ENCODE results near the gene POLDIP3.

Gene POLDIP3

DNA sequence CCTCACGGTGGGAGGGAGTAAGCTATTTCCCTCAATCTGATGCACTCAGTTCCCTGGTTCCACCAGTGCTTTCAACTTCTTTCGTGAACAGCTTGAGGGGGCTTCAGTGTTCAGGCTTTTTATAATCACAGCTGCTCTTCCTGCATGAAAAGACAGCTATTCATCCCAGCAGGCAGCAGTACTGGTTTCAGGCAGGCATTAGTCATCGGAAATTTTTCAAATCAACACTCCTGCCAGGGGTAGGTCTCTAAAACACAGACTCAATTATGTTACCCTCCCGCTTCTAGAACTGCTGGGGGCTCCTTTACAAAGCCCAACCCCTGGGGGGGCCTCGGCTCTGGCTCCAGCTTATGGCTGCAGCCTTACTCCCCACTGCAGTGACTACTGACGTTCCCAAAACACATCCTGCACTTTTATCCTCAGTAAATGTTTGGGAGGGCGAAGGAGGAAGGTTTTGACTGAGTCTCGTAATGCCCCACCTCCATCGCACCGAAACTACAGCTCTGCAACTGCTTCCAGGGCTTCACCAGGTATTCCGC, 5.8 kb downstream of the POLDIP3 start:
- H3K27ac ChIP-seq (ENCODE audit: extremely low read depth, low read depth, low read length) = no peak overlapping the region
- H3K4me3 ChIP-seq (ENCODE audit: low read depth, low read length) = no peak overlapping the region
- TF ChIP-seq ZIC2 (tag by site-specific recombination; IDR thresholded peaks at IDR 0.05) (peak; percentile 78), ZNF530 (tag by site-specific recombination; IDR thresholded peaks at IDR 0.05; ENCODE audit: low read depth) (no peak), ZNF280D (tag by site-specific recombination; IDR thresholded peaks at IDR 0.05) (no peak), GLIS2 (tag by site-specific recombination; IDR thresholded peaks at IDR 0.05) (peak; percentile 47), ZNF585B (tag by site-specific recombination; IDR thresholded peaks at IDR 0.05) (no peak), ZNF239 (tag by site-specific recombination; IDR thresholded peaks at IDR 0.05) (no peak), ZNF654 (tag by site-specific recombination; IDR thresholded peaks at IDR 0.05; ENCODE audit: low read depth) (no peak), ZFP41 (tag by site-specific recombination; IDR thresholded peaks at IDR 0.05; ENCODE audit: borderline replicate concordance) (no peak), GLIS1 (tag by site-specific recombination; IDR thresholded peaks at IDR 0.05) (peak; percentile 45; the same call in 1 of the 2 replicates), TCF7L2 (IDR thresholded peaks at IDR 0.05; ENCODE audit: borderline replicate concordance, low read depth, low read length) (no peak)
- ChIA-PET POLR2A (no interaction called here), CTCF (interaction anchor here (0.6 to 0.7 kb wide), 2 partner anchors 48 to 210 kb away, joined by 3 read pairs; no protein-coding TSS in a partner anchor)
- peaks cover 22 to 70% of the 10 kb centered on the region in 2 experiments for H3K36me3 ChIP-seq (ENCODE audit: control insufficient read depth in 2 of 2, insufficient read depth in 1 of 2, low read length in 2 of 2)
- H3K4me1 ChIP-seq (ENCODE audit: control insufficient read depth, insufficient read depth, low read length) = peaks cover 10% of the 10 kb centered on the region; the same call in 1 of the 2 replicates
- H3K9me3 ChIP-seq (ENCODE audit: control insufficient read depth, insufficient read depth, low read depth, low read length) = no peaks in the 10 kb centered on the region

GRCh38 chr22:42608136-42608822, 6.4 kb downstream of the POLDIP3 start:
- H3K27ac ChIP-seq (ENCODE audit: extremely low read depth, low read depth, low read length) = no peak overlapping the region
- H3K9me3 ChIP-seq (ENCODE audit: control insufficient read depth, insufficient read depth, low read depth, low read length) = no peaks in the 10 kb centered on the region
- ChIA-PET POLR2A (no interaction called here), CTCF (interaction anchor here (0.6 to 0.7 kb wide), 2 partner anchors 48 to 211 kb away, joined by 3 read pairs; no protein-coding TSS in a partner anchor)
- peaks cover 22 to 74% of the 10 kb centered on the region in 2 experiments for H3K36me3 ChIP-seq (ENCODE audit: control insufficient read depth in 2 of 2, insufficient read depth in 1 of 2, low read length in 2 of 2)
- no peak overlapping the region for H3K4me3 ChIP-seq (ENCODE audit: low read depth, low read length)
- peaks cover 10% of the 10 kb centered on the region; the same call in 1 of the 2 replicates for H3K4me1 ChIP-seq (ENCODE audit: control insufficient read depth, insufficient read depth, low read length)
- no peak for TF ChIP-seq ZNF248 (tag by site-specific recombination; IDR thresholded peaks at IDR 0.05)
- no peak for TF ChIP-seq ZNF529 (tag by site-specific recombination; IDR thresholded peaks at IDR 0.05; ENCODE audit: insufficient replicate concordance)
- no peak for TF ChIP-seq ZFP69B (tag by site-specific recombination; IDR thresholded peaks at IDR 0.05)
- TF ChIP-seq, protein P1, sequence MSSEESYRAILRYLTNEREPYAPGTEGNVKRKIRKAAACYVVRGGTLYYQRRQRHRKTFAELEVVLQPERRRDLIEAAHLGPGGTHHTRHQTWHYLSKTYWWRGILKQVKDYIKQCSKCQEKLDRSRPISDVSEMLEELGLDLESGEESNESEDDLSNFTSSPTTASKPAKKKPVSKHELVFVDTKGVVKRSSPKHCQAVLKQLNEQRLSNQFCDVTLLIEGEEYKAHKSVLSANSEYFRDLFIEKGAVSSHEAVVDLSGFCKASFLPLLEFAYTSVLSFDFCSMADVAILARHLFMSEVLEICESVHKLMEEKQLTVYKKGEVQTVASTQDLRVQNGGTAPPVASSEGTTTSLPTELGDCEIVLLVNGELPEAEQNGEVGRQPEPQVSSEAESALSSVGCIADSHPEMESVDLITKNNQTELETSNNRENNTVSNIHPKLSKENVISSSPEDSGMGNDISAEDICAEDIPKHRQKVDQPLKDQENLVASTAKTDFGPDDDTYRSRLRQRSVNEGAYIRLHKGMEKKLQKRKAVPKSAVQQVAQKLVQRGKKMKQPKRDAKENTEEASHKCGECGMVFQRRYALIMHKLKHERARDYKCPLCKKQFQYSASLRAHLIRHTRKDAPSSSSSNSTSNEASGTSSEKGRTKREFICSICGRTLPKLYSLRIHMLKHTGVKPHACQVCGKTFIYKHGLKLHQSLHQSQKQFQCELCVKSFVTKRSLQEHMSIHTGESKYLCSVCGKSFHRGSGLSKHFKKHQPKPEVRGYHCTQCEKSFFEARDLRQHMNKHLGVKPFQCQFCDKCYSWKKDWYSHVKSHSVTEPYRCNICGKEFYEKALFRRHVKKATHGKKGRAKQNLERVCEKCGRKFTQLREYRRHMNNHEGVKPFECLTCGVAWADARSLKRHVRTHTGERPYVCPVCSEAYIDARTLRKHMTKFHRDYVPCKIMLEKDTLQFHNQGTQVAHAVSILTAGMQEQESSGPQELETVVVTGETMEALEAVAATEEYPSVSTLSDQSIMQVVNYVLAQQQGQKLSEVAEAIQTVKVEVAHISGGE (tag by site-specific recombination; conservative IDR thresholded peaks at IDR 0.05; ENCODE audit: low read depth) = no peak
- no peak for TF ChIP-seq ZNF202 (tag by site-specific recombination; IDR thresholded peaks at IDR 0.05; ENCODE audit: borderline replicate concordance)
- no peak for TF ChIP-seq ZNF701 (tag by site-specific recombination; IDR thresholded peaks at IDR 0.05)
- TF ChIP-seq, protein P2, sequence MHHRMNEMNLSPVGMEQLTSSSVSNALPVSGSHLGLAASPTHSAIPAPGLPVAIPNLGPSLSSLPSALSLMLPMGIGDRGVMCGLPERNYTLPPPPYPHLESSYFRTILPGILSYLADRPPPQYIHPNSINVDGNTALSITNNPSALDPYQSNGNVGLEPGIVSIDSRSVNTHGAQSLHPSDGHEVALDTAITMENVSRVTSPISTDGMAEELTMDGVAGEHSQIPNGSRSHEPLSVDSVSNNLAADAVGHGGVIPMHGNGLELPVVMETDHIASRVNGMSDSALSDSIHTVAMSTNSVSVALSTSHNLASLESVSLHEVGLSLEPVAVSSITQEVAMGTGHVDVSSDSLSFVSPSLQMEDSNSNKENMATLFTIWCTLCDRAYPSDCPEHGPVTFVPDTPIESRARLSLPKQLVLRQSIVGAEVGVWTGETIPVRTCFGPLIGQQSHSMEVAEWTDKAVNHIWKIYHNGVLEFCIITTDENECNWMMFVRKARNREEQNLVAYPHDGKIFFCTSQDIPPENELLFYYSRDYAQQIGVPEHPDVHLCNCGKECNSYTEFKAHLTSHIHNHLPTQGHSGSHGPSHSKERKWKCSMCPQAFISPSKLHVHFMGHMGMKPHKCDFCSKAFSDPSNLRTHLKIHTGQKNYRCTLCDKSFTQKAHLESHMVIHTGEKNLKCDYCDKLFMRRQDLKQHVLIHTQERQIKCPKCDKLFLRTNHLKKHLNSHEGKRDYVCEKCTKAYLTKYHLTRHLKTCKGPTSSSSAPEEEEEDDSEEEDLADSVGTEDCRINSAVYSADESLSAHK (tag by site-specific recombination; IDR thresholded peaks at IDR 0.05) = no peak
- no peak for TF ChIP-seq ZNF157 (tag by site-specific recombination; IDR thresholded peaks at IDR 0.05)
- no peak for TF ChIP-seq ZNF600 (tag by site-specific recombination; IDR thresholded peaks at IDR 0.05)
- TF ChIP-seq BCL11A (tag by site-specific recombination; IDR thresholded peaks at IDR 0.05; ENCODE audit: low read depth) = no peak
- TF ChIP-seq, protein P3, sequence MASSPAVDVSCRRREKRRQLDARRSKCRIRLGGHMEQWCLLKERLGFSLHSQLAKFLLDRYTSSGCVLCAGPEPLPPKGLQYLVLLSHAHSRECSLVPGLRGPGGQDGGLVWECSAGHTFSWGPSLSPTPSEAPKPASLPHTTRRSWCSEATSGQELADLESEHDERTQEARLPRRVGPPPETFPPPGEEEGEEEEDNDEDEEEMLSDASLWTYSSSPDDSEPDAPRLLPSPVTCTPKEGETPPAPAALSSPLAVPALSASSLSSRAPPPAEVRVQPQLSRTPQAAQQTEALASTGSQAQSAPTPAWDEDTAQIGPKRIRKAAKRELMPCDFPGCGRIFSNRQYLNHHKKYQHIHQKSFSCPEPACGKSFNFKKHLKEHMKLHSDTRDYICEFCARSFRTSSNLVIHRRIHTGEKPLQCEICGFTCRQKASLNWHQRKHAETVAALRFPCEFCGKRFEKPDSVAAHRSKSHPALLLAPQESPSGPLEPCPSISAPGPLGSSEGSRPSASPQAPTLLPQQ (tag by site-specific recombination; IDR thresholded peaks at IDR 0.05) = no peak
- TF ChIP-seq, protein P4, sequence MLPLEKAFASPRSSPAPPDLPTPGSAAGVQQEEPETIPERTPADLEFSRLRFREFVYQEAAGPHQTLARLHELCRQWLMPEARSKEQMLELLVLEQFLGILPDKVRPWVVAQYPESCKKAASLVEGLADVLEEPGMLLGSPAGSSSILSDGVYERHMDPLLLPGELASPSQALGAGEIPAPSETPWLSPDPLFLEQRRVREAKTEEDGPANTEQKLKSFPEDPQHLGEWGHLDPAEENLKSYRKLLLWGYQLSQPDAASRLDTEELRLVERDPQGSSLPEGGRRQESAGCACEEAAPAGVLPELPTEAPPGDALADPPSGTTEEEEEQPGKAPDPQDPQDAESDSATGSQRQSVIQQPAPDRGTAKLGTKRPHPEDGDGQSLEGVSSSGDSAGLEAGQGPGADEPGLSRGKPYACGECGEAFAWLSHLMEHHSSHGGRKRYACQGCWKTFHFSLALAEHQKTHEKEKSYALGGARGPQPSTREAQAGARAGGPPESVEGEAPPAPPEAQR (tag by site-specific recombination; IDR thresholded peaks at IDR 0.05) = no peak

Data from HEK293 (cell line).